Measurements from ENCODE around the gene HMGB1. TPM values are rescaled to one million over a fixed set of nuclear protein-coding genes. Genes with fewer than 3 reads are reported as not detected.

The HMGB1 gene
- total and polyA plus RNA-seq, 2 donors (not counting 1 experiment from before 2014, with no cell fraction given) = 145 to 267 TPM

DNA sequence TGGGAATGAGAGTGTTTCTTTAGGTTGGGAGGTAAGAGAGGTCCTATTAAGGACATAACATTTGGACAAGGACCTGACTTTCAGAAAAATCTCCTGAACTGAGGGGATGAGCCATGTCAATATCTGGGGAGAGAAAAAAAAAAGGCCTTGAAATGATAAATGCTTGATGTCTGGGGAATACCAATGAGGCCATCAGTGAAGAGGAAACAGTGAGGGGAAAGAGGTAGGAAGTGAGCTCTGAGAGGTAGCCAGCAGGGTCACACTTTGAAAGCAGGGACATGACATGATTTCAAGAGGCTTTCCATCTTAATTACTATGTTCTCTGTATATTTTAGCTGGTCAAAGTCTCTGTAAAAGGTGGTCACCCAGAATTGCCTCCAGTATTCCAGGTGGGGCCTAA, 53.4 kb downstream of the HMGB1 start:
- TF ChIP-seq, protein P1, sequence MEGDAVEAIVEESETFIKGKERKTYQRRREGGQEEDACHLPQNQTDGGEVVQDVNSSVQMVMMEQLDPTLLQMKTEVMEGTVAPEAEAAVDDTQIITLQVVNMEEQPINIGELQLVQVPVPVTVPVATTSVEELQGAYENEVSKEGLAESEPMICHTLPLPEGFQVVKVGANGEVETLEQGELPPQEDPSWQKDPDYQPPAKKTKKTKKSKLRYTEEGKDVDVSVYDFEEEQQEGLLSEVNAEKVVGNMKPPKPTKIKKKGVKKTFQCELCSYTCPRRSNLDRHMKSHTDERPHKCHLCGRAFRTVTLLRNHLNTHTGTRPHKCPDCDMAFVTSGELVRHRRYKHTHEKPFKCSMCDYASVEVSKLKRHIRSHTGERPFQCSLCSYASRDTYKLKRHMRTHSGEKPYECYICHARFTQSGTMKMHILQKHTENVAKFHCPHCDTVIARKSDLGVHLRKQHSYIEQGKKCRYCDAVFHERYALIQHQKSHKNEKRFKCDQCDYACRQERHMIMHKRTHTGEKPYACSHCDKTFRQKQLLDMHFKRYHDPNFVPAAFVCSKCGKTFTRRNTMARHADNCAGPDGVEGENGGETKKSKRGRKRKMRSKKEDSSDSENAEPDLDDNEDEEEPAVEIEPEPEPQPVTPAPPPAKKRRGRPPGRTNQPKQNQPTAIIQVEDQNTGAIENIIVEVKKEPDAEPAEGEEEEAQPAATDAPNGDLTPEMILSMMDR (conservative IDR thresholded peaks at IDR 0.05 in 1 of 2, IDR thresholded peaks at IDR 0.05 in 1 of 2; ENCODE audit: low read depth in 1 of 2, low read length in 2 of 2) = no peak
- TF ChIP-seq EZH2 (IDR thresholded peaks at IDR 0.05; ENCODE audit: low read length, missing control alignments) = no peak

DNA sequence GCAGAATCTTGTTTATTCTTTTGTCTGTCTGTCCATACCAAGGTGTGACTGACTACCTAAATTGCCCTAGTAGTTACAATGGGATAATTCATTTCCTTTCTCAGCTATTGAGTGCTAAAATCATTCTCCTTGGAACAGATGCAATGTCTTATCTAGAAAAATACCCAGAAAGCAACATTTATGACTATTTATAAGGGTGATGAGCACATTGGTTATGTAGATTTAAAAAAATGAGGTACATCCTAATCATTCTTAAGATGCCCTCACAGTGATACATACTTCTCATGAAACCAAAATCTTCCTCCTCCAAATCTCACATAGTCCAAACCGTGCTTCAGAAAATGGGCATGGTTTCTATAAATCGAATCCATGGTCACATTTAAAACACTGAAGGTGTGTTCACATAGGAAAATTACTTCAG, 55.0 kb downstream of the HMGB1 start:
- peak in 1 of 2 donors; percentile 40 for DNase-seq (ENCODE audit: low read depth in 2 of 2)
- Histone ChIP-seq H3K79me2 (ENCODE audit: control insufficient read depth, insufficient read depth, low read length) (no peaks in the 10 kb centered on the region), H2AFZ (ENCODE audit: low read length) (no peak overlapping the region), H3K9me3 (ENCODE audit: control insufficient read depth, insufficient read depth, low read depth, low read length) (no peaks in the 10 kb centered on the region), H3K4me2 (ENCODE audit: extremely low read depth, insufficient read depth, low read length) (no peak overlapping the region), H3K27me3 (ENCODE audit: control insufficient read depth, insufficient read depth, low read length) (no peaks in the 10 kb centered on the region), H3K9ac (ENCODE audit: insufficient read depth, low read length) (no peak overlapping the region), H3K4me1 (ENCODE audit: control insufficient read depth, extremely low read depth, insufficient read depth, low read length) (peaks cover 3% of the 10 kb centered on the region), H4K20me1 (ENCODE audit: control insufficient read depth, extremely low read depth, insufficient read depth, low read length) (no peaks in the 10 kb centered on the region), H3K27ac (ENCODE audit: insufficient read depth, low read length) (no peak overlapping the region), H3K4me3 (replicated peaks in 1 of 4; ENCODE audit: control extremely low read depth in 1 of 4, insufficient read depth in 1 of 4, low read depth in 3 of 4, low read length in 4 of 4) (no peak overlapping the region), H3K36me3 (ENCODE audit: control insufficient read depth, insufficient read depth, low read length) (no peaks in the 10 kb centered on the region)
- TF ChIP-seq, protein P1 (conservative IDR thresholded peaks at IDR 0.05 in 1 of 2, IDR thresholded peaks at IDR 0.05 in 1 of 2; ENCODE audit: low read depth in 1 of 2, low read length in 2 of 2) = no peak
- TF ChIP-seq EZH2 (IDR thresholded peaks at IDR 0.05; ENCODE audit: low read length, missing control alignments) = no peak

More for the DNA sequence above, 53.4 kb downstream of the HMGB1 start:
- Histone ChIP-seq H3K4me1 (ENCODE audit: control insufficient read depth, extremely low read depth, insufficient read depth, low read length) (peaks cover 3% of the 10 kb centered on the region), H3K4me2 (ENCODE audit: extremely low read depth, insufficient read depth, low read length) (no peak overlapping the region), H3K36me3 (ENCODE audit: control insufficient read depth, insufficient read depth, low read length) (no peaks in the 10 kb centered on the region), H3K9me3 (ENCODE audit: control insufficient read depth, insufficient read depth, low read depth, low read length) (no peaks in the 10 kb centered on the region), H3K27ac (ENCODE audit: insufficient read depth, low read length) (no peak overlapping the region), H3K9ac (ENCODE audit: insufficient read depth, low read length) (no peak overlapping the region), H3K27me3 (ENCODE audit: control insufficient read depth, insufficient read depth, low read length) (no peaks in the 10 kb centered on the region), H3K4me3 (replicated peaks in 1 of 4; ENCODE audit: control extremely low read depth in 1 of 4, insufficient read depth in 1 of 4, low read depth in 3 of 4, low read length in 4 of 4) (no peak overlapping the region), H3K79me2 (ENCODE audit: control insufficient read depth, insufficient read depth, low read length) (no peaks in the 10 kb centered on the region), H2AFZ (ENCODE audit: low read length) (no peak overlapping the region), H4K20me1 (ENCODE audit: control insufficient read depth, extremely low read depth, insufficient read depth, low read length) (no peaks in the 10 kb centered on the region)
- DNase-seq (ENCODE audit: low read depth in 2 of 2) = no peak

- no peaks in the 10 kb centered on the region for H3K79me2 ChIP-seq (ENCODE audit: control insufficient read depth, insufficient read depth, low read length)
- no peak for TF ChIP-seq EZH2 (IDR thresholded peaks at IDR 0.05; ENCODE audit: low read length, missing control alignments)
- TF ChIP-seq, protein P1 (conservative IDR thresholded peaks at IDR 0.05 in 1 of 2, IDR thresholded peaks at IDR 0.05 in 1 of 2; ENCODE audit: low read depth in 1 of 2, low read length in 2 of 2) = no peak
- H3K36me3 ChIP-seq (ENCODE audit: control insufficient read depth, insufficient read depth, low read length) = no peaks in the 10 kb centered on the region
- no peak overlapping the region for H2AFZ ChIP-seq (ENCODE audit: low read length)
- H3K4me3 ChIP-seq (replicated peaks in 1 of 4; ENCODE audit: control extremely low read depth in 1 of 4, insufficient read depth in 1 of 4, low read depth in 3 of 4, low read length in 4 of 4) = no peak overlapping the region
- H3K27ac ChIP-seq (ENCODE audit: insufficient read depth, low read length) = peak overlapping the region; percentile 6
- no peak overlapping the region for H3K9ac ChIP-seq (ENCODE audit: insufficient read depth, low read length)
- H4K20me1 ChIP-seq (ENCODE audit: control insufficient read depth, extremely low read depth, insufficient read depth, low read length) = no peaks in the 10 kb centered on the region
- DNase-seq (ENCODE audit: low read depth in 2 of 2) = peak; percentile 48 to 85
- H3K27me3 ChIP-seq (ENCODE audit: control insufficient read depth, insufficient read depth, low read length) = no peaks in the 10 kb centered on the region
- H3K4me1 ChIP-seq (ENCODE audit: control insufficient read depth, extremely low read depth, insufficient read depth, low read length) = peaks cover 3% of the 10 kb centered on the region
- H3K9me3 ChIP-seq (ENCODE audit: control insufficient read depth, insufficient read depth, low read depth, low read length) = no peaks in the 10 kb centered on the region
- no peak overlapping the region for H3K4me2 ChIP-seq (ENCODE audit: extremely low read depth, insufficient read depth, low read length)
These were observed 55.6 kb downstream of the HMGB1 start for GRCh38 chr13:30409886-30410704.

Data from fibroblast of lung (primary cell).